SK-N-MC (cell line): ENCODE measurements around the gene ZNF846.
"Not testable (repeated sequence)": the region's sequence is repeated elsewhere in the genome, so short reads cannot be mapped to it uniquely, and the experiment has no call there.

Experiments used
- DNase-seq: peaks from one replicate; pipeline ENCODE4 v3.0.0-alpha.2; 2011; ENCODE audit warnings: low read depth, low spot score
- H3K27ac ChIP-seq: fragments of 200-600 bp; sonication (generic); 2 replicates; pipeline ENCODE4 v1.5.1; 2016; ENCODE audit warnings: mixed run types
- H3K36me3 ChIP-seq: fragments of 200-600 bp; sonication (generic); 2 replicates; pipeline ENCODE4 v1.6.1; 2017; ENCODE audit warnings: antibody characterized with exemption, low read length, mixed read lengths; ENCODE audit not compliant: insufficient read depth
- H3K4me3 ChIP-seq: fragments of 200-600 bp; sonication (generic); 2 replicates; pipeline ENCODE4 v1.5.1; 2016
- H3K9ac ChIP-seq: fragments of 200-600 bp; sonication (generic); 2 replicates; pipeline ENCODE4 v1.8.0; 2017; ENCODE audit warnings: mixed run types, mixed read lengths; ENCODE audit not compliant: insufficient read length
- H3K9me3 ChIP-seq: fragments of 200-600 bp; sonication (generic); 2 replicates; pipeline ENCODE4 v1.6.1; 2017; ENCODE audit warnings: low read depth, mild to moderate bottlenecking, antibody characterized with exemption, low read length, moderate library complexity, mixed read lengths
- EZH2 ChIP-seq: fragments of 200-600 bp; sonication (generic); IDR thresholded peaks from one replicate; pipeline ENCODE4 v1.6.1; 2017; ENCODE audit warnings: antibody characterized with exemption
- FOXP2 ChIP-seq: optimal IDR thresholded peaks from 2 replicates; pipeline ENCODE3; 2011; ENCODE audit warnings: mild to moderate bottlenecking, moderate library complexity; ENCODE audit not compliant: insufficient read depth; ENCODE audit errors: extremely low read length, control extremely low read depth
- POLR2AphosphoS5 ChIP-seq: IDR thresholded peaks from 2 replicates; pipeline ENCODE4 v1.6.1; 2012; ENCODE audit warnings: mild to moderate bottlenecking, low read depth, low read length, borderline replicate concordance

ZNF846 gene

GRCh38 chr19:9735986-9736385, 32.6 kb downstream of the ZNF846 start:
- no peak for TF ChIP-seq EZH2
- TF ChIP-seq FOXP2 = no peak
- no peak for TF ChIP-seq POLR2AphosphoS5
- H3K4me3 ChIP-seq = no peak overlapping the region
- H3K27ac ChIP-seq = no peak overlapping the region

GRCh38 chr19:9730056-9730455, 38.5 kb downstream of the ZNF846 start:
- not testable (repeated sequence) for H3K36me3 ChIP-seq, H3K9ac ChIP-seq, H3K4me3 ChIP-seq, DNase-seq, H3K9me3 ChIP-seq, H3K27ac ChIP-seq

More at GRCh38 chr19:9735986-9736385, 32.6 kb downstream of the ZNF846 start:
- no peaks in the 10 kb centered on the region for H3K9me3 ChIP-seq
- H3K9ac ChIP-seq = no peak overlapping the region
- H3K36me3 ChIP-seq = no peaks in the 10 kb centered on the region
- DNase-seq = no peak

- TF ChIP-seq POLR2AphosphoS5 (no peak), EZH2 (no peak), FOXP2 (no peak)
- Histone ChIP-seq H3K9me3 (no peaks in the 10 kb centered on the region), H3K9ac (no peak overlapping the region), H3K36me3 (no peaks in the 10 kb centered on the region), H3K27ac (no peak overlapping the region), H3K4me3 (no peak overlapping the region)
- DNase-seq = no peak
Measured at GRCh38 chr19:9729162-9729561, 39.4 kb downstream of the ZNF846 start.

DNA sequence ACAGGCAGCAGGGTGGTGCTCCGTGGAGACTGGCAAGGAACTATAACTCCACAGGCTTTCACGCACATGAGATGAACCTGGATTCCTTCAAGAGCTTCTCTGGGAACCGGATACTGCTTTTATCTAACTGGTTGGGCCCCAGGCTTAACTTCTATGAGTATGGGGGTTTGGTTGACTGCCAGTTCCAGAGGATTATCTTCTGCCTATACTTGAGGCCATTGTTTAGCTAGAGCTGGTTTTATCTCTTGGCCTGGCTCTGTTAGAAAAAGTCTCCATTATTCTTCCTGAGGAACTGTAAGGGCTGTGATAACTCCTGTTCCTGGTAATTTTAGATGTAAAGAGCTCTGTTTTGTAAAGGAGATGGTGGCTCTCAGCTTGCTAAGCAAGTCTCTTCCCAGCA, 40.9 kb downstream of the ZNF846 start:
- Histone ChIP-seq H3K36me3 (no peaks in the 10 kb centered on the region), H3K9me3 (no peaks in the 10 kb centered on the region), H3K27ac (no peak overlapping the region), H3K9ac (no peak overlapping the region), H3K4me3 (no peak overlapping the region)
- no peak for DNase-seq
- TF ChIP-seq FOXP2 (no peak), EZH2 (no peak), POLR2AphosphoS5 (no peak)

GRCh38 chr19:9725508-9726201, 42.9 kb downstream of the ZNF846 start:
- not testable (repeated sequence) for H3K36me3 ChIP-seq, DNase-seq, H3K9ac ChIP-seq, H3K9me3 ChIP-seq, H3K27ac ChIP-seq, H3K4me3 ChIP-seq

- no peaks in the 10 kb centered on the region for H3K36me3 ChIP-seq
- H3K9ac ChIP-seq = no peak overlapping the region
- H3K9me3 ChIP-seq = no peaks in the 10 kb centered on the region
- DNase-seq = no peak
- H3K4me3 ChIP-seq = no peak overlapping the region
- no peak for TF ChIP-seq FOXP2
- TF ChIP-seq POLR2AphosphoS5 = no peak
- TF ChIP-seq EZH2 = no peak
- H3K27ac ChIP-seq = no peak overlapping the region
Measured at GRCh38 chr19:9724157-9724556, 44.4 kb downstream of the ZNF846 start.

DNA sequence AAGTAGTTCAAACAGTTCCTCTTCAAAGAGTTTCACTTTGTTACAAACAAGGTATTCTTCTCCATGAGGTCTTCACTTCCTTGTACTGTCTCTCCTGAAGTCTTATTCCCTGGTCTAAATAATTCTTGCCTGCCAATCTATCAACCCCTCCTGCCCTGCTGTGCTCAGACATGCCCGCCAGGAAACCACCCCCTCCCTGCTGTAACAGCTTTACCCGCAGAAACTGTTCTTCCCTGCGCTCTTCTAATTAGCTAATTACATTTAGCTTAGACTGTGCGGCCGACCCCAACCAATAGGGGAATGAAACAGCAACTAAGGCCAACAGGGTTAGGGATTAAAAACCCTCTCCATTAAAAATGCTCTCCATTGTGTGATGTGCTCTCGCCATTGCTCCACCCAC, 46.7 kb downstream of the ZNF846 start:
- Histone ChIP-seq H3K9ac (no peak overlapping the region), H3K36me3 (no peaks in the 10 kb centered on the region), H3K4me3 (no peak overlapping the region), H3K9me3 (no peaks in the 10 kb centered on the region), H3K27ac (no peak overlapping the region)
- no peak for TF ChIP-seq POLR2AphosphoS5
- TF ChIP-seq FOXP2 = no peak
- no peak for TF ChIP-seq EZH2
- no peak for DNase-seq

GRCh38 chr19:9720541-9720940, 48.0 kb downstream of the ZNF846 start:
- H3K27ac ChIP-seq = no peak overlapping the region
- no peaks in the 10 kb centered on the region for H3K9me3 ChIP-seq
- H3K36me3 ChIP-seq = no peaks in the 10 kb centered on the region
- no peak for TF ChIP-seq FOXP2
- TF ChIP-seq EZH2 = no peak
- no peak for TF ChIP-seq POLR2AphosphoS5
- no peak overlapping the region for H3K9ac ChIP-seq
- no peak for DNase-seq
- H3K4me3 ChIP-seq = no peak overlapping the region

DNA sequence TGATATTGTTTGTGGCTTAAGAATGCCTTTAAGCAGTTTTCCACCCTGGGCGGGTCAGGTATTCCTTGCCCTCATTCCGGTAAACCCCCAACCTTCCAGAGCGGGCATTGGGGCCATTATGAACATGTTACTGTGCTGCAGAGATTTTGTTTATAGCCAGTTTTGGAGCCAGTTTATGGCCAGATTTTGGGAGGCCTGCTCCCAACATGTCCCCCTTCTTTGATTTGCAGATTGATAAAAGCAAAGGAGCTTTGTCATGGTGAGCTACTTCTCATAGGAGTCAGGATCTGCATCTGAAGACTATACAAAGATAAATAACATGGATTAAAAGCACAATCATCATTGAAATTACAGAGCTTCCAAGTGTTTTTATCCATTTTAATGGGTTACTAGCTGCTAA, 56.7 kb downstream of the ZNF846 start:
- Histone ChIP-seq H3K9me3 (no peaks in the 10 kb centered on the region), H3K27ac (no peak overlapping the region), H3K36me3 (no peaks in the 10 kb centered on the region), H3K9ac (no peak overlapping the region), H3K4me3 (no peak overlapping the region)
- TF ChIP-seq EZH2 (no peak), FOXP2 (no peak), POLR2AphosphoS5 (no peak)
- DNase-seq = no peak
